ENCODE results near the gene C2CD3.

The C2CD3 gene

GRCh38 chr11:73983741-73984538 is 186.9 kb downstream of the C2CD3 start:
- H3K4me3 ChIP-seq (ENCODE audit: low read depth, low read length) = no peak overlapping the region

DNA sequence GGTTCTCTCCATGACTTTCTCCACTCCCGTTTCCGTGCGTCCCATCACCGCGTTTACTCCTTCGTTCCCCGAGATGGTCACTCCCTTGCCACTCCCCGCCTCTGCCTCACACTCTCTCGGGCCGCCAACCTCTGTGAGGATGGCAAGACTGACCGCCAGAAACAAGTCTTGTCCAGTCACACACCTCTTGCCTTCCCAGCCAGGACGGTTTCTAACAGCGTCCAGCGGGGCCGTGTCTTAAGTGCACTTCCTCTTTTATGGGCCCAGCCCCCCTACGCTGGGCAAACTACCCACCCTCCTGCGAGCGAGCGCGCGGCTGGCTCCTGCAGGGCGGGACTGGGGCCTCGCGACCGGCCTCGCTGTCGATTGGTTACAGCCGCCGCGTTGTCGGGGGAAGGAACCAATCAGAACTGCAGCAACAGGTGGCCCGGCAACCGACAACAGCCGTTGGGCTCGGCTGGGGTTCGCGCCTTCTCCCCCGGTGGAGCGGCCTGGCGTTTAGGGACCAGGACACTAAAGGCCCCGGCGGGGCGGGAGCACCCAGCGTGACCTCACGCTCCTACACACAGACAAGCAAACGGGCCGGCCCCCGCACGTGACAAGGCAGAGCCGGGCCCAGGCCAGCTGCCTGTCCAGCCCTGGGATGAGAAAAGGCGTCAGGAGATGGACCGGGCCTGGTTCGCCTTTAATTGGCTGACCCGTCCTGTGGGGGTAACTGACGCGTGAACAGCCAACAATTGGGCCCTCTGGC is 187.6 kb downstream of the C2CD3 start:
- peak overlapping the region; percentile 80 for H3K4me3 ChIP-seq (ENCODE audit: low read depth, low read length)

DNA sequence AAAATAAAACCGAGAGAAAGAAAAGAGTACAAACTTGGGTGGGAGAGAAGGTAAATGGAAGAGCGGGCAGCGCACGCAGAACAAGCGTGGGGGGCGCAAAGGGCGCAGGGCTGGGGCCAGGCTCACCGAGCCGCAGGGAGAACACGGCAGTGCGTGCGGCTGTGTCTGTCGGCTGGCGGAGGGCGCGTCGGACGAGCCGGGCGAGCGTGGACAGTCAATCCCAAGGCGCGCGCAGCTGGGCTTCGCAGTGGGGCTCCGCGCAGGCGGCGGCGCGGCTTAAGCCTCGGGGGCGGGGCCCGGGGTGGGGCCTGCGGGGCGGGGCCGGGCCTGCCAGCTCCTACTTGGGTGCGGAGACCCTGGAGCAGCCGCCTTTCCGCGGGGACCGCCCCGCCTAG is 188.2 kb downstream of the C2CD3 start, which contains the start of gene UCP2:
UCP2 (minus strand) TSS at position 249 of the 395 bp plus-strand sequence. CDS start 4,465 bp downstream, outside the sequence.
- peak within 1 kb of the TSS; percentile 80 for H3K4me3 ChIP-seq (ENCODE audit: low read depth, low read length)

DNA sequence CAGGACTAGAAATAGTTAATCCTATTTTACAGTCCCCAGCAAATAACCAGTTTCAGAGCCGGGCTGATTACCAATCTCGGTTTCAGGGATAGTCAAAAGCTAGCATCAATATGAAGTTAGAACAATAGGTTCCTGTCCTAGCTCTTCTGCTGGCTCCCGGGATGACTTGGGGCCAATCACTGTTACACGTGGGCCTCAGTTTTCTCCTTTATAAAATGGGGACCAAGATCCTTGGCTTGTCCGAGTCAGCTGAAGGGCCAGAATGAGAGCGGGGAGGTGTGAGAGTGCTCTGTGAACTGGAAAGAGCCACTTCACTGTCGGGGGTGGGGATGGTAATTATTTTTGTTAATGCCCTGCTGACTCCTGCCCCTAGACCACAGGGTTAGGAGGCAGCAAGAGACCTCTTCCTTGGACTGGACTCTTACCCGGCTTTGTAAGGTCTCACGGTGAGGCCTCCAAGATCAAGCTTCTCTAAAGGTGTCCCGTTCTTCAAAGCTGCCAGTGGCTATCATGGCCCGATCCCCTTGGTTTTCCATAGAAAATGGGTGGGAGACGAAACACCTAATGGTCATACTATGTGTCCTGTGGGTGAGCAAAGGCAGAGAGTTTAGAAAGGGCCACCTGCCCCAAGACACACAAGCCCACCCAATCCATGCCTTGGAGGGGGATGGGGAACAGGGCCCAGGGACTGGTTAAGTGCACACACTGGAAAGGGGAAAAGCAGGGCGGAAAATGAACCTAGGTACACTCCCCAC is 189.6 kb downstream of the C2CD3 start:
- H3K4me3 ChIP-seq (ENCODE audit: low read depth, low read length) = peak overlapping the region; percentile 72

GRCh38 chr11:73980001-73980961 is 190.5 kb downstream of the C2CD3 start:
- no peak overlapping the region for H3K4me3 ChIP-seq (ENCODE audit: low read depth, low read length)

- H3K4me3 ChIP-seq (ENCODE audit: low read depth, low read length) = no peak overlapping the region
Measured at GRCh38 chr11:73978576-73979086, 192.2 kb downstream of the C2CD3 start.

DNA sequence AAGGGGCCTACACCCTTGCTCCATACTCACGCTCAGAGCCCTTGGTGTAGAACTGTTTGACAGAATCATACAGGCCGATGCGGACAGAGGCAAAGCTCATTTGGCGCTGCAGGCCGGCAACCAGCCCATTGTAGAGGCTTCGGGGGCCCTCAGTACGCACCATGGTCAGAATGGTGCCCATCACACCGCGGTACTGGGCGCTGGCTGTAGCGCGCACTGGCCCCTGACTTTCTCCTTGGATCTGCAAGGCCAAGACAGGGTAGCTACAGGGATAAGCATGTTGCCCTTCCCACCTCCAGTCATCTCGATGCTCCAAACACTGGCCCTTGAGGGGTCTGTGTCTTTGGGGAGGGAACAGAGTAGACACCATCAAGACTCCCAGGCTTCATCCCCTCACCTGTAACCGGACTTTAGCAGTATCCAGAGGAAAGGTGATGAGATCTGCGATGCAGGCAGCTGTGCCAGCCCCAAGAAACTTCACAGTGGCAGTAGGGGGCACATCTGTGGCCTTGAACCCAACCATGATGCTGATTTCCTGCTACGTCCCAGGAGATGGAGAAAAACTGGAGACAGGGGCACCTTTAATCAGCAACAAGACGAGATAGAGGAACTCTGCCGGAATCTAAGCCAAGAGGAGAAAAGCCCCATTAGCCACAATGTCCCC is 192.8 kb downstream of the C2CD3 start:
- H3K4me3 ChIP-seq (ENCODE audit: low read depth, low read length) = no peak overlapping the region

DNA sequence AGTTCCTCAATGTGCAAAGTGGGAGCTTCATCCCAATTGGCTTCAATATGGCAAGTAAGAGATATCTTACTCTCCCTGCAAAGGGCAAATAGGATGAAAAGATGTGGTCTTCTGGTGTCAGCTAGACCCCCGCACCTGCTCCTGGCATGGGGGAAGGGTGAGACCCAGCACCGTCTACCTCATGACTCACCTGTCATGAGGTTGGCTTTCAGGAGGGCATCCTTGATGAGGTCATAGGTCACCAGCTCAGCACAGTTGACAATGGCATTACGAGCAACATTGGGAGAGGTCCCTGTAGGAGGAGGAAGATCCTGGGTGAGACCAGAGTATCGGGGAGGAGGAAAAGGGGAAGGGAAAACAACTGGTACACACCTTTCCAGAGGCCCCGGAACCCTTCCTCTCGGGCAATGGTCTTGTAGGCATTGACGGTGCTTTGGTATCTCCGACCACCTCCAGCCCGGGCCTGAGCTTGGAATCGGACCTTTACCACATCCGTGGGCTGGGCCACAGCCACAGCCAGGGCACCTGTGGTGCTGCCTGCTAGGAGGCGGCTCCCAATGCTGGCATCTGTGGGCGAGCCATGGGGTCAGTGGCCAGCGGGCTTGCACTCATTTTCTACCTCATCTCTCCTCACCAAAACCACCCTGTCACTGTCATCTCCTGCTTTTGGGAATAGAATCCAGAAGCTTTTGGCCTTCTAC is 194.2 kb downstream of the C2CD3 start:
- H3K4me3 ChIP-seq (ENCODE audit: low read depth, low read length) = no peak overlapping the region

- no peak overlapping the region for H3K4me3 ChIP-seq (ENCODE audit: low read depth, low read length)
Measured at GRCh38 chr11:73975479-73975757, 195.4 kb downstream of the C2CD3 start.

DNA sequence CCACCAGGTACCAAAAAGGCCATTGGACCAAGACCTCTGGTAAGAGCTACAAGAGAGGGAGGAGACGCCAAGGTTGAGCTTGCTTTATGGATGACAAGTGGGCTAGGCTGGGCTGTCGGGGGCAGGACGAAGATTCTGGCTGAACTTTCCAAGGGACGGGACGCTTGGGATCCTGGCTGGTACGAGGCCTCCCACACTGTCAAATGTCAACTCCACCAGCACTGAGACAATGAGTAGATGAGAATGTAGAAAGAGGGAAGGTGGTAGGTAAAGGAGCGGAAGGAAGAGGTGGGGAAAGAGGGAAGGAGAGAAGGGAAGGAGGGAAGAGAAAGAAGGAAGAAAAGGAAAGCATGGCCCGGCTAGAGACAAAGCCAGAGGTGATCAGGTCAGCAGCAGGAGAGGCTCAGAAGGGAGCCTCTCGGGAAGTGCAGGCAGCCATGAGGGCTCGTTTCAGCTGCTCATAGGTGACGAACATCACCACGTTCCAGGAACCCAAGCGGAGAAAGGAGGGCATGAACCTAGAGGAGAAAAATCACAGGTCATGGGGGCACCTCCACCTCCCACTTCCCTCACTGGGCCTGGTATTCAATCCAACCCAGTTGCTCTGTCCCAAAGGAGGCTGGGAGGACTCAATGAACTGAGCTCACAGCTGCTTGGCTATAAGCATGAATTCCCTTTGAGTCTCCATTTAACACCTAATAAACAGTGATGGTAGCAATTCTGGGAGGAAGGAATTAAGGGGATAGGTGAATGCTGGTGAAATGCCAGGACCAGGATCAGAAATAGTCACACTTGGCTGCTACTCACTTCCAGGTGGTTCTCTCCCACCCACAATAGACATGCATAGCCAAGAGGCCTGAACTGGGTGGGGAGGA is 196.0 kb downstream of the C2CD3 start:
- H3K4me3 ChIP-seq (ENCODE audit: low read depth, low read length) = no peak overlapping the region

DNA sequence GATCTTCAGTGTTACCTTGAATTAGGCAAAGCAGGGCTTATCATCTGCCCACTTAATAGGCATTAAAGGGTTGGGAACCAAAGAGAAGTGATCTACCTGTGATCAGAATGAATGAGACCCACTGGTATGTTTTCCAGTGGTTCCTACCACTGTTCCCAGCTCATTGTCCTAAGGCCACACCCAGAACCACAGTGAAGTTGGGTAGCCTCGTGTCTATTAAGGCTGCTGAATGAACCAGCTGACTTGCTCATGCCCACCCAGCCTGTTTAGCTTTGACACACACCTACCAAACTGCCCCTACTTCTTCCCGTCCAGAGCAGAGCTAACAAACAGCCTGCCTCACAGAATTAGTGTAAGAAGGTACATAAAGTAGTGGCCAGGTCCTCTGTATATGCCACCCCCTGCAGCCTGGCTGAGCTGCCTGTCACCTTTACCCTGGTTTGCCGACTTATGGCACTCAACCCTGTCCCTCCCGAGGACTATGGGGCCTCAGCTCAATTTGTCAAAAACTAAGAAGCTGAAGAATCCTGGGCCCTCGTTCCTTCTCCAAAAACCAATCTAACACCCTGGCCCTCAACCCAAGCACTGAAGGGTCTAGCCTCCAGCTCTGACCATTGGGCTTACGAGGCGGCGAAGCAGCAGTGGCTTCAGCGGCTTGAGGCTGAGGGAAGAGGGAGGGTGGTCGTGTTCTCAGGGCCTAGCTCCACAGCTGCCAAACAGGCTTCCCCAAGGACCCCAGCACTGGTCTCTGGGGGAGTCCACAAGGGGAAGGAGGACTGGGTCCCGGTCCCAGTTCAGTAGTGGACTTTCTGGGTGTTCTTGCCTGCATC is 198.0 kb downstream of the C2CD3 start:
- H3K4me3 ChIP-seq (ENCODE audit: low read depth, low read length) = no peak overlapping the region

- H3K4me3 ChIP-seq (ENCODE audit: low read depth, low read length) = no peak overlapping the region
Measured at GRCh38 chr11:73972187-73972586, 198.6 kb downstream of the C2CD3 start.

- H3K4me3 ChIP-seq (ENCODE audit: low read depth, low read length) = no peak overlapping the region
Measured at GRCh38 chr11:73971175-73971719, 199.6 kb downstream of the C2CD3 start.

DNA sequence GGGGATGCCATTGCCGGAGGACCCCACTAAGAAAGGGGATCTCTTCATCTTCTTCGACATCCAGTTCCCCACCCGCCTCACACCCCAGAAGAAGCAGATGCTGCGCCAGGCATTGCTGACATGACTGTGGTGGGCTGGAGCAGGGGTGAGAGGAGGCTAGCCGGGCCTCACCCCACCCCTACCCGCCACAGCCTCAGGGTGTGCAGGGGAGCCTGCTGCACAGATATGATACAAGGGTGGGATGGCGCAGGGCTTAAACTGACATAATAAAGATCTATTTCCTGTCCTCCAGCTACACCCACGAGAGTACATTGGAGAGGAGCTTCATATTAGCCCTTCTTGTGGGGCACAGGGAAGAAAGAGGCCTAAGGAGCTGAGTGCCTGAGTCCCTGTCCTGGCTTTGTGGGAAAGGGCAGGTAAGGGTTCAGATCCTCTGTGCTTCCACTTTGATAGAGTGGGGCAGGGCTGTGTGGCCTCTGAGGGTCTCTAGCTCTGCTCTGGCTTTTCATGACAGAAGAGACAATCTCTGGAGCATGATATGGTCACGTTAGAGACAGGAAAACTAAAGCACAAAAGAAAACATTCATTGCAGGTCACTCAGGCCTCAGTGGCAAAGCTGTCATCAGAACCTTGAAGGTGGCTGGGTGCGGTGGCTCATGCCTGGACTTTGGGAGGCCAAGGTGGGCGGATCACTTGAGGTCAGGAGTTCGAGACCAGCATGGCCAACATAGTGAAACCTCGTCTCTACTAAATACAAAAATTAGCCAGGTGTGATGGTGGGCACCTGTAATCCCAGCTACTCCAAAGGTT is 200.6 kb downstream of the C2CD3 start:
- no peak overlapping the region for H3K4me3 ChIP-seq (ENCODE audit: low read depth, low read length)

- H3K4me3 ChIP-seq (ENCODE audit: low read depth, low read length) = no peak overlapping the region
Measured at GRCh38 chr11:73969091-73969490, 201.7 kb downstream of the C2CD3 start.

- H3K4me3 ChIP-seq (ENCODE audit: low read depth, low read length) = no peak overlapping the region
Measured at GRCh38 chr11:73968356-73968966, 202.3 kb downstream of the C2CD3 start.

Measured in iPS-11a (cell line).